ENCODE data around the gene TFAP2C. TPM values are rescaled to one million over a fixed set of nuclear protein-coding genes. Genes with fewer than 3 reads are reported as not detected.

TFAP2C gene
- total RNA-seq, 1 donor from 2014 or later, result 0.82 TPM

Other genes with a start within 250 kb of the TFAP2C start
- 14.3 TPM for gene AURKA, start 237.1 kb upstream of the TFAP2C start, total RNA-seq (ENCODE audit: unreplicated experiment)
- 42.0 TPM for gene CSTF1, start 236.7 kb upstream of the TFAP2C start, total RNA-seq (ENCODE audit: unreplicated experiment)
- gene CASS4, start 217.0 kb upstream of the TFAP2C start, total RNA-seq (ENCODE audit: unreplicated experiment), result not detected
- 79.9 TPM for gene RTF2, start 160.7 kb upstream of the TFAP2C start, total RNA-seq (ENCODE audit: unreplicated experiment)
- 0.36 TPM for gene FAM209A, start 104.6 kb upstream of the TFAP2C start, total RNA-seq (ENCODE audit: unreplicated experiment)
- 0.56 TPM for gene FAM209B, start 96.1 kb upstream of the TFAP2C start, total RNA-seq (ENCODE audit: unreplicated experiment)